DND-41 (cell line): ENCODE measurements around the gene DLG1.

Experiments
- ATAC-seq: fragments of 200-7000 bp; cut with Tn5 transposase; 3 replicates; pipeline ENCODE4 v1.9.1; 2021; ENCODE audit warnings: low read depth; ENCODE audit not compliant: insufficient read depth
- DNase-seq: peaks from one replicate; pipeline ENCODE4 v3.0.0-alpha.2; 2020
- H2AFZ ChIP-seq: 2 replicates; pipeline ENCODE4 v1.6.0; 2012; ENCODE audit warnings: low read depth, low read length
- H3K27ac ChIP-seq: 2 replicates; pipeline ENCODE4 v1.5.1; 2012; ENCODE audit warnings: low read length, inconsistent platforms
- H3K27me3 ChIP-seq: fragments of 200-600 bp; sonication (generic); 2 replicates; pipeline ENCODE4 v1.6.0; 2012; ENCODE audit warnings: low read length, mild to moderate bottlenecking, inconsistent platforms; ENCODE audit not compliant: insufficient read depth, poor library complexity
- H3K36me3 ChIP-seq: 2 replicates; pipeline ENCODE4 v1.5.1; 2012; ENCODE audit warnings: low read length, inconsistent platforms; ENCODE audit not compliant: insufficient read depth
- H3K4me1 ChIP-seq: 2 replicates; pipeline ENCODE4 v1.5.1; 2012; ENCODE audit warnings: mild to moderate bottlenecking, low read length; ENCODE audit not compliant: insufficient read depth
- H3K4me2 ChIP-seq: 2 replicates; pipeline ENCODE4 v1.6.0; 2012; ENCODE audit warnings: mild to moderate bottlenecking, moderate library complexity, low read length, inconsistent platforms; ENCODE audit not compliant: insufficient read depth
- H3K4me3 ChIP-seq, 2 experiments: fragments of 200-600 bp in 1 of 2; shearing (Covaris generic) in 1 of 2; 2 replicates each; pipeline ENCODE4 v1.5.1; 2012 to 2016; ENCODE audit warnings: inconsistent platforms in 2 of 2, low read length in 2 of 2, mild to moderate bottlenecking in 2 of 2, low read depth in 1 of 2, moderate library complexity in 1 of 2
- H3K79me2 ChIP-seq: 2 replicates; pipeline ENCODE4 v1.6.0; 2012; ENCODE audit warnings: low read length, inconsistent platforms; ENCODE audit not compliant: insufficient read depth
- H3K9ac ChIP-seq: 2 replicates; pipeline ENCODE4 v1.6.0; 2012; ENCODE audit warnings: low read depth, mild to moderate bottlenecking, inconsistent platforms, low read length, moderate library complexity
- H3K9me3 ChIP-seq: 2 replicates; pipeline ENCODE4 v1.5.1; 2012; ENCODE audit warnings: low read length, moderate library complexity, mild to moderate bottlenecking, inconsistent platforms; ENCODE audit not compliant: insufficient read depth, severe bottlenecking
- H4K20me1 ChIP-seq: 2 replicates; pipeline ENCODE4 v1.6.0; 2012; ENCODE audit warnings: low read length; ENCODE audit not compliant: insufficient read depth
- EZH2 ChIP-seq: IDR thresholded peaks from 3 replicates; pipeline ENCODE4 v1.6.1; 2012; ENCODE audit warnings: borderline replicate concordance, low read depth, mild to moderate bottlenecking, moderate library complexity, low read length, inconsistent platforms; ENCODE audit not compliant: severe bottlenecking
- TF ChIP-seq, protein P1 (sequence below): IDR thresholded peaks from 2 replicates; pipeline ENCODE4 v1.5.1; 2012; ENCODE audit warnings: borderline replicate concordance, low read length, moderate library complexity, mild to moderate bottlenecking; ENCODE audit not compliant: poor library complexity, severe bottlenecking; ENCODE audit errors: extremely low read depth

DLG1 gene

DNA sequence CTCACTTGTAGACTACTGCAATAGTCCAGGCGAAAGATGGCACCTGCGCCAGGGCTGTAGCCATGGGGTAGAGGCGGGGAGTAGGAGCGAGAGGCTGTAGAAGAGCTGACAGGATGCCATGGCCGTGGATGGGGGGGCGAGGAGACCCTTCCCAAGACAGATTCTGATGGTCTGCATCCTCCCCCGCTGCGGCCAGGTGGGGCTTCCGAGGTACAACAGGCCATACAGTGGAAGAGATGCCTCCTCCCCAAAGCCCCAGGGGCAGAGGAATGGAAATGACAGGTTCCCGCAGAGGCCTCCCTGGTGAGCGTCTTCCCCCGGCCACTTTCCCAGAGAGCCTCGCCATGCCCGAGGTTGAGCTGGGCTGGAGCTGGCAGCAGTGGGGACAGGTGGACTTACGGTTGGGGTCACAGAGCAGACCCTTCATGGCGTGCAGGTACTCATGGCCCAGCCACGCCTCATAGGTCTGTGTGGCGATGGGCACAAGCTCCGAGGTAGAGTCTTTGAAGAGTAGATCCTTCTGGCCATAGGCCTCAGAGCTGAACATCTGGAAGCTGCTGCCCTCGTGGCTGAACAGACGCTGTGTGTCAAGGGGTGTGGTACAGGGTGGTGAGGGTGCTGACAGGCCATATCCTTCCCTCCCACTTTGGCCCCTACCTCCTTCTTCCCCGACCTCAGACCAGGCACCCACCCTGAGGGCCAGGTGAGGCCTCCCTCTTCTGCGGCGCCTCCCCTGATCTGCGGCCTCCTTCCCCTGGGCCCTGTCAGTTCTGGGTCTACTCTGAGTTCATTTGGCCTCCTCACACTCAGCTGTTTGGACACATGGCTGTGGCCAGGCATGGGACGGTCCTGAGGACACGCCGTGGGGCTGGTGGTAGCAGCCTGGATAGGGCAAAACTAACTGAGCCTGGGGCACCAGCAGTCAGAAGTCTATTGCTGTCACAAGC, 282.3 kb downstream of the DLG1 start:
- no peak; the same call in 2 of the 3 replicates for ATAC-seq
- no peaks in the 10 kb centered on the region for H3K4me1 ChIP-seq
- no peaks in the 10 kb centered on the region for H3K9me3 ChIP-seq
- H3K27me3 ChIP-seq = no peaks in the 10 kb centered on the region
- no peaks in the 10 kb centered on the region for H4K20me1 ChIP-seq
- H3K4me3 ChIP-seq = no peak overlapping the region
- H3K27ac ChIP-seq = no peak overlapping the region
- H3K4me2 ChIP-seq = no peak overlapping the region
- no peak for DNase-seq
- no peak overlapping the region for H2AFZ ChIP-seq
- no peaks in the 10 kb centered on the region for H3K79me2 ChIP-seq
- no peak for TF ChIP-seq EZH2
- TF ChIP-seq, protein P1, sequence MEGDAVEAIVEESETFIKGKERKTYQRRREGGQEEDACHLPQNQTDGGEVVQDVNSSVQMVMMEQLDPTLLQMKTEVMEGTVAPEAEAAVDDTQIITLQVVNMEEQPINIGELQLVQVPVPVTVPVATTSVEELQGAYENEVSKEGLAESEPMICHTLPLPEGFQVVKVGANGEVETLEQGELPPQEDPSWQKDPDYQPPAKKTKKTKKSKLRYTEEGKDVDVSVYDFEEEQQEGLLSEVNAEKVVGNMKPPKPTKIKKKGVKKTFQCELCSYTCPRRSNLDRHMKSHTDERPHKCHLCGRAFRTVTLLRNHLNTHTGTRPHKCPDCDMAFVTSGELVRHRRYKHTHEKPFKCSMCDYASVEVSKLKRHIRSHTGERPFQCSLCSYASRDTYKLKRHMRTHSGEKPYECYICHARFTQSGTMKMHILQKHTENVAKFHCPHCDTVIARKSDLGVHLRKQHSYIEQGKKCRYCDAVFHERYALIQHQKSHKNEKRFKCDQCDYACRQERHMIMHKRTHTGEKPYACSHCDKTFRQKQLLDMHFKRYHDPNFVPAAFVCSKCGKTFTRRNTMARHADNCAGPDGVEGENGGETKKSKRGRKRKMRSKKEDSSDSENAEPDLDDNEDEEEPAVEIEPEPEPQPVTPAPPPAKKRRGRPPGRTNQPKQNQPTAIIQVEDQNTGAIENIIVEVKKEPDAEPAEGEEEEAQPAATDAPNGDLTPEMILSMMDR = no peak
- no peak overlapping the region for H3K9ac ChIP-seq
- no peaks in the 10 kb centered on the region for H3K36me3 ChIP-seq

DNA sequence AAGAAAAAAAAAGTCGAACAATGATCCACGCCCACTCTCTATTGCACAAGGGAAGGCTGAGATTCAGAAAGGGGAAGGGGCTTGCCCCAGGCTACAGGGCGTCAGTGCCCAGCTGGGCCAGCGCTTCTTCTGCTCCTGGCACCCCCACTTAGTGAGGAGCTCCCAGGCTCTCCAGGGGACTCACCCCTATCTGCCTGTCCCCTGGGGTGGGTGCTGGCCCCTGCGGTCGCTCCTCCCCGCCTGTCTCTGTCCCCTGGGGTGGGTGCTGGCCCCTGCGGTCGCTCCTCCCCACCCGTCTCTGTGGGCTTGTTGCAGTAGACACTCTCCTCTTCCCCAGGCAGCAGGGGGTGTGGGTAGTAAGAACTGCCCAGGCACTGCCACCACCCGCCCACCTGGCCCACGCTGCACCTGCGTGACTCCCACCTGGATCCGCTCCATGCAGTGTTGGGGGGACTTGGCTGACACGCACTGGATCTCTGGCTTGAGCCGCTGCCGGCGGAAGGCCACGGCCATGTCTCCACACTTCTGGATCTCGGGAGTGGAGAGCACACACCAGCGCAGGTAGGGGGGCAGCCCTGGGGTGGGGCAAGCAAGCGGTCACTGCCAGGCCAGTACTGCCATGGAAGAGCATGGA, 283.4 kb downstream of the DLG1 start:
- Histone ChIP-seq H3K79me2 (no peaks in the 10 kb centered on the region), H3K27ac (no peak overlapping the region), H2AFZ (no peak overlapping the region), H3K27me3 (no peaks in the 10 kb centered on the region), H3K36me3 (no peaks in the 10 kb centered on the region), H3K9ac (no peak overlapping the region), H3K4me2 (no peak overlapping the region), H3K4me1 (no peaks in the 10 kb centered on the region), H4K20me1 (no peaks in the 10 kb centered on the region), H3K4me3 (no peak overlapping the region), H3K9me3 (no peaks in the 10 kb centered on the region)
- no peak for DNase-seq
- ATAC-seq = no peak
- no peak for TF ChIP-seq EZH2
- TF ChIP-seq, protein P1 = no peak

DNA sequence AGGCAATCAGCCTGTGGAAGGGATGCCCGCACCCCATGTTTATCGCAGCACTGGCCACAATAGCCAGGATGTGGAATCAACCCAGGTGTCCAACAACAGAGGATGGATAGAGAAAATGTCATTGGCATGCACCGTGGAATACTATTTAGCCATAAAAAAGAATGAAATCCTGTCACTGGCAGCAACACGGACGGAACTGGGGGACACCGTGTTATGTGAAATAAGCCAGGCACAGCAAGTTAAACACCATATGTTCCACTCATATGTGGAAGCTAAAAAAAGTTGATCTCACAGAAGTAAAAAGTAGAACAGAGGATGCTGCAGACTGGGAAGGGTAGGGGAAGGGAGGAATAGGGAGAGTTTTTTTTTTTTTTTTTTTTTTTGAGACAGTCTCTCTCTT, 284.4 kb downstream of the DLG1 start:
- H3K27ac ChIP-seq = no peak overlapping the region
- no peaks in the 10 kb centered on the region for H3K27me3 ChIP-seq
- no peaks in the 10 kb centered on the region for H3K79me2 ChIP-seq
- no peaks in the 10 kb centered on the region for H4K20me1 ChIP-seq
- H3K9ac ChIP-seq = no peak overlapping the region
- H3K9me3 ChIP-seq = no peaks in the 10 kb centered on the region
- TF ChIP-seq, protein P1 = no peak
- no peak for TF ChIP-seq EZH2
- ATAC-seq (no peak), DNase-seq (no peak)
- H3K4me1 ChIP-seq = no peaks in the 10 kb centered on the region
- H3K4me3 ChIP-seq = no peak overlapping the region
- no peaks in the 10 kb centered on the region for H3K36me3 ChIP-seq
- H2AFZ ChIP-seq = no peak overlapping the region
- H3K4me2 ChIP-seq = no peak overlapping the region
